HepG2 (cell line): ENCODE results near the gene LRRC25. TPM values are rescaled to one million over a fixed set of nuclear protein-coding genes. Genes with fewer than 3 reads are reported as not detected.

Experiments used
- CREM ChIP-seq, 2 experiments: sonication (generic) in 1 of 2; formaldehyde crosslinking in 1 of 2; IDR thresholded peaks; 2 replicates each; pipeline versions ENCODE4 v1.4.0 to v1.6.1; 2016 to 2020; ENCODE audit warnings: antibody characterized with exemption in 1 of 2, mild to moderate bottlenecking in 1 of 2, missing genetic modification reagents in 1 of 2
- DNMT3B ChIP-seq: conservative IDR thresholded peaks from 2 replicates; pipeline ENCODE4 v1.6.1; 2016; ENCODE audit warnings: missing biosample characterization, control low read depth
- ZNF773 ChIP-seq: sonication (generic); formaldehyde crosslinking; IDR thresholded peaks from 2 replicates; pipeline ENCODE4 v1.4.0; 2020; ENCODE audit warnings: missing genetic modification reagents, borderline replicate concordance
- polyA plus RNA-seq, 8 experiments: library from polyadenylated mRNA; depleted of rRNA in 3 of 8; stranded (reverse) in 7 of 8; unstranded in 1 of 8; fragments of >200 nt; fragmentation: Illumina TruSeq in 4 of 8; extraction: Trizol in 4 of 8; gene quantifications; 2 replicates each; pipeline versions ENCODE4 v1.2.1 to v1.2.3, GENCODE V29; 2011 to 2016; ENCODE audit warnings: low read depth in 4 of 8, missing spikeins in 1 of 8, mixed read lengths in 1 of 8; ENCODE audit not compliant: insufficient read depth in 1 of 8
- total RNA-seq, 5 experiments: library from RNA; depleted of rRNA; stranded (reverse); fragments of >200 nt; fragmentation: Illumina TruSeq; extraction: Trizol; gene quantifications; 2 replicates each; pipeline ENCODE4 v1.2.3, GENCODE V29; 2016; ENCODE audit warnings: low read depth in 1 of 5
- TF ChIP-seq, protein P1 (sequence below): sonication (generic); formaldehyde crosslinking; IDR thresholded peaks from 2 replicates; pipeline ENCODE4 v1.8.1; 2023; ENCODE audit warnings: missing genetic modification reagents, inconsistent platforms, borderline replicate concordance
- TF ChIP-seq, protein P2 (sequence below): IDR thresholded peaks from 2 replicates; pipeline ENCODE4 v1.6.1; 2012; ENCODE audit warnings: low read depth, low read length, improper control_type of control experiment
- TF ChIP-seq, protein P3 (sequence below): IDR thresholded peaks from 2 replicates; pipeline ENCODE4 v1.6.1; 2016
- TF ChIP-seq, protein P4 (sequence below): sonication (generic); formaldehyde crosslinking; IDR thresholded peaks from 2 replicates; pipeline ENCODE4 v1.4.0; 2020; ENCODE audit warnings: missing genetic modification reagents
- TF ChIP-seq, protein P5 (sequence below): sonication (generic); formaldehyde crosslinking; IDR thresholded peaks from 2 replicates; pipeline ENCODE4 v1.4.0; 2020; ENCODE audit warnings: missing genetic modification reagents
- TF ChIP-seq, protein P6 (sequence below): sonication (generic); formaldehyde crosslinking; IDR thresholded peaks from 2 replicates; pipeline ENCODE4 v1.4.0; 2020; ENCODE audit warnings: mild to moderate bottlenecking, missing genetic modification reagents
- TF ChIP-seq, protein P7 (sequence below): sonication (generic); formaldehyde crosslinking; IDR thresholded peaks from 2 replicates; pipeline ENCODE4; 2020; ENCODE audit warnings: missing genetic modification reagents, mild to moderate bottlenecking, borderline replicate concordance

The LRRC25 gene
- total and polyA plus RNA-seq, 2 of the 13 experiments (the other 11 are each of a cell fraction or from before 2014, with no cell fraction given): 0.13 to 0.53 TPM

DNA sequence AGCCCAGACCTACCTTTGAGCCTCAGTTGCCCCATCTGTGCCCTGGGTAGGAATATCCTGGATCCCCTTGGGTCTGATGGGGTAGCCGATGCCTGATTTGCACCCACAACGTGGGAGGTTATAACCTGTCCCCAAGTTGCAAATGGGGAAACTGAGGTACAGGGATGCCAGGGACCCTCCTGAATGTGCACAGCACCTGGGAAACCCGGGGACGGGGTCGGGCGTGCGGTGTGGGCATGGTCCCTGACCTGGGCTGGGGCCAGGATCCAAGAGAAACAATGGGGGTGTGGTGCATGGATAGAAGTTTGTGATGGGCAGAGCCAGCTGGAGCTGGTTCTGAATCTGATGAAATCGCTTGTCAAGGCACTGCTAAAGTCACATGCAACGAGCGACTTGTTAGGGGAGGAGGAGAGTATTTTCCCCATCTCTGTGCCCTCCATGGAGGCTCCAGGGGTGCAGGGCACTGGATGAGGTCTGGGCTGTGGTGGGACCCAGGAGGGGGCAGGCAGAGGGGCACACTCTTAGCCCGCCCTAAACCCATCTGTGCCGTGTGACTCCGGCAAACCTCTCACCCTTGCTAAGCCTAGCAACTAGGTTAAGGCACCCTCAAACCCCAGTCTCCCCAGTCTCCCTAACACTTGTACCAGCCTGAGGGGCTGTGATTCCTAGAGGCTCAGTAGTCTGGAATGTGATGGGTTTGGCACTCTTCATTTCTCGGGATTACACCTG lies 10.7 kb downstream of the LRRC25 start (continued):
- TF ChIP-seq DNMT3B (peak; percentile 43; the same call in 1 of the 2 replicates), ZNF773 (peak; percentile 11; the same call in 1 of the 2 replicates), CREM (IDR thresholded peaks at IDR 0.05) (no peak), CREM (CRISPR knock-in tag; IDR thresholded peaks at IDR 0.05) (no peak)
- TF ChIP-seq, protein P1, sequence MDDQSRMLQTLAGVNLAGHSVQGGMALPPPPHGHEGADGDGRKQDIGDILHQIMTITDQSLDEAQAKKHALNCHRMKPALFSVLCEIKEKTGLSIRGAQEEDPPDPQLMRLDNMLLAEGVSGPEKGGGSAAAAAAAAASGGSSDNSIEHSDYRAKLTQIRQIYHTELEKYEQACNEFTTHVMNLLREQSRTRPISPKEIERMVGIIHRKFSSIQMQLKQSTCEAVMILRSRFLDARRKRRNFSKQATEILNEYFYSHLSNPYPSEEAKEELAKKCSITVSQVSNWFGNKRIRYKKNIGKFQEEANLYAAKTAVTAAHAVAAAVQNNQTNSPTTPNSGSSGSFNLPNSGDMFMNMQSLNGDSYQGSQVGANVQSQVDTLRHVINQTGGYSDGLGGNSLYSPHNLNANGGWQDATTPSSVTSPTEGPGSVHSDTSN (CRISPR knock-in tag): no peak
- TF ChIP-seq, protein P2, sequence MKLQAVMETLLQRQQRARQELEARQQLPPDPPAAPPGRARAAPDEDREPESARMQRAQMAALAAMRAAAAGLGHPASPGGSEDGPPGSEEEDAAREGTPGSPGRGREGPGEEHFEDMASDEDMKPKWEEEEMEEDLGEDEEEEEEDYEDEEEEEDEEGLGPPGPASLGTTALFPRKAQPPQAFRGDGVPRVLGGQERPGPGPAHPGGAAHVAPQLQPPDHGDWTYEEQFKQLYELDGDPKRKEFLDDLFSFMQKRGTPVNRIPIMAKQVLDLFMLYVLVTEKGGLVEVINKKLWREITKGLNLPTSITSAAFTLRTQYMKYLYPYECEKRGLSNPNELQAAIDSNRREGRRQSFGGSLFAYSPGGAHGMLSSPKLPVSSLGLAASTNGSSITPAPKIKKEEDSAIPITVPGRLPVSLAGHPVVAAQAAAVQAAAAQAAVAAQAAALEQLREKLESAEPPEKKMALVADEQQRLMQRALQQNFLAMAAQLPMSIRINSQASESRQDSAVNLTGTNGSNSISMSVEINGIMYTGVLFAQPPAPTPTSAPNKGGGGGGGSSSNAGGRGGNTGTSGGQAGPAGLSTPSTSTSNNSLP: no peak
- TF ChIP-seq, protein P3, sequence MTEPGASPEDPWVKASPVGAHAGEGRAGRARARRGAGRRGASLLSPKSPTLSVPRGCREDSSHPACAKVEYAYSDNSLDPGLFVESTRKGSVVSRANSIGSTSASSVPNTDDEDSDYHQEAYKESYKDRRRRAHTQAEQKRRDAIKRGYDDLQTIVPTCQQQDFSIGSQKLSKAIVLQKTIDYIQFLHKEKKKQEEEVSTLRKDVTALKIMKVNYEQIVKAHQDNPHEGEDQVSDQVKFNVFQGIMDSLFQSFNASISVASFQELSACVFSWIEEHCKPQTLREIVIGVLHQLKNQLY: no peak
- TF ChIP-seq, protein P4, sequence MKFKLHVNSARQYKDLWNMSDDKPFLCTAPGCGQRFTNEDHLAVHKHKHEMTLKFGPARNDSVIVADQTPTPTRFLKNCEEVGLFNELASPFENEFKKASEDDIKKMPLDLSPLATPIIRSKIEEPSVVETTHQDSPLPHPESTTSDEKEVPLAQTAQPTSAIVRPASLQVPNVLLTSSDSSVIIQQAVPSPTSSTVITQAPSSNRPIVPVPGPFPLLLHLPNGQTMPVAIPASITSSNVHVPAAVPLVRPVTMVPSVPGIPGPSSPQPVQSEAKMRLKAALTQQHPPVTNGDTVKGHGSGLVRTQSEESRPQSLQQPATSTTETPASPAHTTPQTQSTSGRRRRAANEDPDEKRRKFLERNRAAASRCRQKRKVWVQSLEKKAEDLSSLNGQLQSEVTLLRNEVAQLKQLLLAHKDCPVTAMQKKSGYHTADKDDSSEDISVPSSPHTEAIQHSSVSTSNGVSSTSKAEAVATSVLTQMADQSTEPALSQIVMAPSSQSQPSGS (CRISPR knock-in tag): no peak
- TF ChIP-seq, protein P5, sequence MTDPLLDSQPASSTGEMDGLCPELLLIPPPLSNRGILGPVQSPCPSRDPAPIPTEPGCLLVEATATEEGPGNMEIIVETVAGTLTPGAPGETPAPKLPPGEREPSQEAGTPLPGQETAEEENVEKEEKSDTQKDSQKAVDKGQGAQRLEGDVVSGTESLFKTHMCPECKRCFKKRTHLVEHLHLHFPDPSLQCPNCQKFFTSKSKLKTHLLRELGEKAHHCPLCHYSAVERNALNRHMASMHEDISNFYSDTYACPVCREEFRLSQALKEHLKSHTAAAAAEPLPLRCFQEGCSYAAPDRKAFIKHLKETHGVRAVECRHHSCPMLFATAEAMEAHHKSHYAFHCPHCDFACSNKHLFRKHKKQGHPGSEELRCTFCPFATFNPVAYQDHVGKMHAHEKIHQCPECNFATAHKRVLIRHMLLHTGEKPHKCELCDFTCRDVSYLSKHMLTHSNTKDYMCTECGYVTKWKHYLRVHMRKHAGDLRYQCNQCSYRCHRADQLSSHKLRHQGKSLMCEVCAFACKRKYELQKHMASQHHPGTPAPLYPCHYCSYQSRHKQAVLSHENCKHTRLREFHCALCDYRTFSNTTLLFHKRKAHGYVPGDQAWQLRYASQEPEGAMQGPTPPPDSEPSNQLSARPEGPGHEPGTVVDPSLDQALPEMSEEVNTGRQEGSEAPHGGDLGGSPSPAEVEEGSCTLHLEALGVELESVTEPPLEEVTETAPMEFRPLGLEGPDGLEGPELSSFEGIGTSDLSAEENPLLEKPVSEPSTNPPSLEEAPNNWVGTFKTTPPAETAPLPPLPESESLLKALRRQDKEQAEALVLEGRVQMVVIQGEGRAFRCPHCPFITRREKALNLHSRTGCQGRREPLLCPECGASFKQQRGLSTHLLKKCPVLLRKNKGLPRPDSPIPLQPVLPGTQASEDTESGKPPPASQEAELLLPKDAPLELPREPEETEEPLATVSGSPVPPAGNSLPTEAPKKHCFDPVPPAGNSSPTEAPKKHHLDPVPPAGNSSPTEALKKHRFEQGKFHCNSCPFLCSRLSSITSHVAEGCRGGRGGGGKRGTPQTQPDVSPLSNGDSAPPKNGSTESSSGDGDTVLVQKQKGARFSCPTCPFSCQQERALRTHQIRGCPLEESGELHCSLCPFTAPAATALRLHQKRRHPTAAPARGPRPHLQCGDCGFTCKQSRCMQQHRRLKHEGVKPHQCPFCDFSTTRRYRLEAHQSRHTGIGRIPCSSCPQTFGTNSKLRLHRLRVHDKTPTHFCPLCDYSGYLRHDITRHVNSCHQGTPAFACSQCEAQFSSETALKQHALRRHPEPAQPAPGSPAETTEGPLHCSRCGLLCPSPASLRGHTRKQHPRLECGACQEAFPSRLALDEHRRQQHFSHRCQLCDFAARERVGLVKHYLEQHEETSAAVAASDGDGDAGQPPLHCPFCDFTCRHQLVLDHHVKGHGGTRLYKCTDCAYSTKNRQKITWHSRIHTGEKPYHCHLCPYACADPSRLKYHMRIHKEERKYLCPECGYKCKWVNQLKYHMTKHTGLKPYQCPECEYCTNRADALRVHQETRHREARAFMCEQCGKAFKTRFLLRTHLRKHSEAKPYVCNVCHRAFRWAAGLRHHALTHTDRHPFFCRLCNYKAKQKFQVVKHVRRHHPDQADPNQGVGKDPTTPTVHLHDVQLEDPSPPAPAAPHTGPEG: no peak
- TF ChIP-seq, protein P6, sequence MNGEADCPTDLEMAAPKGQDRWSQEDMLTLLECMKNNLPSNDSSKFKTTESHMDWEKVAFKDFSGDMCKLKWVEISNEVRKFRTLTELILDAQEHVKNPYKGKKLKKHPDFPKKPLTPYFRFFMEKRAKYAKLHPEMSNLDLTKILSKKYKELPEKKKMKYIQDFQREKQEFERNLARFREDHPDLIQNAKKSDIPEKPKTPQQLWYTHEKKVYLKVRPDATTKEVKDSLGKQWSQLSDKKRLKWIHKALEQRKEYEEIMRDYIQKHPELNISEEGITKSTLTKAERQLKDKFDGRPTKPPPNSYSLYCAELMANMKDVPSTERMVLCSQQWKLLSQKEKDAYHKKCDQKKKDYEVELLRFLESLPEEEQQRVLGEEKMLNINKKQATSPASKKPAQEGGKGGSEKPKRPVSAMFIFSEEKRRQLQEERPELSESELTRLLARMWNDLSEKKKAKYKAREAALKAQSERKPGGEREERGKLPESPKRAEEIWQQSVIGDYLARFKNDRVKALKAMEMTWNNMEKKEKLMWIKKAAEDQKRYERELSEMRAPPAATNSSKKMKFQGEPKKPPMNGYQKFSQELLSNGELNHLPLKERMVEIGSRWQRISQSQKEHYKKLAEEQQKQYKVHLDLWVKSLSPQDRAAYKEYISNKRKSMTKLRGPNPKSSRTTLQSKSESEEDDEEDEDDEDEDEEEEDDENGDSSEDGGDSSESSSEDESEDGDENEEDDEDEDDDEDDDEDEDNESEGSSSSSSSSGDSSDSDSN (CRISPR knock-in tag): no peak
- TF ChIP-seq, protein P7, sequence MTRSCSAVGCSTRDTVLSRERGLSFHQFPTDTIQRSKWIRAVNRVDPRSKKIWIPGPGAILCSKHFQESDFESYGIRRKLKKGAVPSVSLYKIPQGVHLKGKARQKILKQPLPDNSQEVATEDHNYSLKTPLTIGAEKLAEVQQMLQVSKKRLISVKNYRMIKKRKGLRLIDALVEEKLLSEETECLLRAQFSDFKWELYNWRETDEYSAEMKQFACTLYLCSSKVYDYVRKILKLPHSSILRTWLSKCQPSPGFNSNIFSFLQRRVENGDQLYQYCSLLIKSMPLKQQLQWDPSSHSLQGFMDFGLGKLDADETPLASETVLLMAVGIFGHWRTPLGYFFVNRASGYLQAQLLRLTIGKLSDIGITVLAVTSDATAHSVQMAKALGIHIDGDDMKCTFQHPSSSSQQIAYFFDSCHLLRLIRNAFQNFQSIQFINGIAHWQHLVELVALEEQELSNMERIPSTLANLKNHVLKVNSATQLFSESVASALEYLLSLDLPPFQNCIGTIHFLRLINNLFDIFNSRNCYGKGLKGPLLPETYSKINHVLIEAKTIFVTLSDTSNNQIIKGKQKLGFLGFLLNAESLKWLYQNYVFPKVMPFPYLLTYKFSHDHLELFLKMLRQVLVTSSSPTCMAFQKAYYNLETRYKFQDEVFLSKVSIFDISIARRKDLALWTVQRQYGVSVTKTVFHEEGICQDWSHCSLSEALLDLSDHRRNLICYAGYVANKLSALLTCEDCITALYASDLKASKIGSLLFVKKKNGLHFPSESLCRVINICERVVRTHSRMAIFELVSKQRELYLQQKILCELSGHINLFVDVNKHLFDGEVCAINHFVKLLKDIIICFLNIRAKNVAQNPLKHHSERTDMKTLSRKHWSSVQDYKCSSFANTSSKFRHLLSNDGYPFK (CRISPR knock-in tag): no peak
